ENCODE data around the gene IFI35. TPM values are rescaled to one million over a fixed set of nuclear protein-coding genes. Genes with fewer than 3 reads are reported as not detected.

The IFI35 gene
- total and polyA plus RNA-seq, 9 of the 15 experiments (the other 6 are each of a cell fraction or from before 2014, with no cell fraction given) = 4.4 to 13.1 (median 10.2) TPM

DNA sequence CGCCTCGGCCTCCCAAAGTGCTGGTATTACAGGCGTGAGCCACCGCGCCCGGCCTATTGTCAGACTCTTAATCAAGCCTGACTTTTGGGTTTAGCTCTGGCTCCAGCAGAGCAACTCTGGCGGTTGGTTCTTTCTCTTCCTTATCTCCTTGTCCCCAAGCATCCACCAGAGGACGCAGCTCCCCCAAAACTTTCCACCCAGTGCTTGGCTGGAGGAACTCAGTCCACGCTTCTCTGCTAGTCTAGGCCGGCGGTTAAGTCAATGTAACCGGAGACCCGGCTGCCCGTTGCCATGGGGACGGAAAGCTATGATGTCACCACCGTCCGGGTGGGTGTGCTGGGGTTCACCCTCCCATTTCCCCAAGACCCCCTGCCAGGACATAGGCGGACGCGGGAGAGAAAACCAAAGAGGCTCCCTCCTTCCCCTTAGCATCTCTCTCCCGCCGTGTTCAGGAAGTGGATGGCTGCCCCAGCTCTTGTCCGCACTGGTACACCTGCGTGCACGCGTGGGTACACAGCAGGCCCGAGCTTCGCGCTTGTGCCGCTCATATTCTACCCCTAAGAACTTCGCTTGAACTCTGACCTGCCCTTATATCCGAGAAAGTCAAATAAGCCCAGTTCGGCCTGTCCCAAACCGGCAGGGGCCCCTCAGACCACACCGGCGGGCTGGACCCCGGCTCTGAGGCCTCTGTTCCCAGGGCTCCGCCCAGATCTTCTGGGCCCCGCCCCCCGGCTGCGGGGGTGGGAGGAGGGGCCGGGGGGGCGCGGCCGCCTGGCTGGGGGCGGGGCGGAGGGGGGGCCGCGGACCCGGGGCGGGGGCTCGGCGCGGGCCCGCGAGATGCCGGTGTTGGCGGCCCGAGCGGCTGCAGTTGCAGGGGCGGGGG lies 18.1 kb downstream of the IFI35 start, which contains the start of gene RND2 (continued):
- 0 out of 2 replicates have a peak, but pooled peaks have one; percentile 24 for TF ChIP-seq JUNB (CRISPR knock-in tag; conservative IDR thresholded peaks at IDR 0.05)
- peak; percentile 78; the same call in 1 of the 2 replicates for TF ChIP-seq MTA3 (IDR thresholded peaks at IDR 0.05; ENCODE audit: borderline replicate concordance)
- peak; percentile 55 to 92; a peak in 2 of 4 replicates for TF ChIP-seq SIN3A (IDR thresholded peaks at IDR 0.05; ENCODE audit: borderline replicate concordance in 2 of 2, control insufficient read depth in 1 of 2, low read depth in 2 of 2, low read length in 2 of 2)
- no peak for TF ChIP-seq TGIF2 (CRISPR knock-in tag; IDR thresholded peaks at IDR 0.05)
- TF ChIP-seq SP1 (CRISPR knock-in tag; IDR thresholded peaks at IDR 0.05) = peak; percentile 53; the same call in 1 of the 2 replicates
- TF ChIP-seq HDAC1 (IDR thresholded peaks at IDR 0.05) = peak in 1 of 2 experiments; percentile 96; a peak in 2 of 4 replicates
- TF ChIP-seq POLR2H (tag; IDR thresholded peaks at IDR 0.05; ENCODE audit: low read depth) = no peak
- TF ChIP-seq, protein P1, sequence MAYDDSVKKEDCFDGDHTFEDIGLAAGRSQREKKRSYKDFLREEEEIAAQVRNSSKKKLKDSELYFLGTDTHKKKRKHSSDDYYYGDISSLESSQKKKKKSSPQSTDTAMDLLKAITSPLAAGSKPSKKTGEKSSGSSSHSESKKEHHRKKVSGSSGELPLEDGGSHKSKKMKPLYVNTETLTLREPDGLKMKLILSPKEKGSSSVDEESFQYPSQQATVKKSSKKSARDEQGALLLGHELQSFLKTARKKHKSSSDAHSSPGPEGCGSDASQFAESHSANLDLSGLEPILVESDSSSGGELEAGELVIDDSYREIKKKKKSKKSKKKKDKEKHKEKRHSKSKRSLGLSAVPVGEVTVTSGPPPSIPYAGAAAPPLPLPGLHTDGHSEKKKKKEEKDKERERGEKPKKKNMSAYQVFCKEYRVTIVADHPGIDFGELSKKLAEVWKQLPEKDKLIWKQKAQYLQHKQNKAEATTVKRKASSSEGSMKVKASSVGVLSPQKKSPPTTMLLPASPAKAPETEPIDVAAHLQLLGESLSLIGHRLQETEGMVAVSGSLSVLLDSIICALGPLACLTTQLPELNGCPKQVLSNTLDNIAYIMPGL (CRISPR knock-in tag; IDR thresholded peaks at IDR 0.05) = no peak
- TF ChIP-seq, protein P2, sequence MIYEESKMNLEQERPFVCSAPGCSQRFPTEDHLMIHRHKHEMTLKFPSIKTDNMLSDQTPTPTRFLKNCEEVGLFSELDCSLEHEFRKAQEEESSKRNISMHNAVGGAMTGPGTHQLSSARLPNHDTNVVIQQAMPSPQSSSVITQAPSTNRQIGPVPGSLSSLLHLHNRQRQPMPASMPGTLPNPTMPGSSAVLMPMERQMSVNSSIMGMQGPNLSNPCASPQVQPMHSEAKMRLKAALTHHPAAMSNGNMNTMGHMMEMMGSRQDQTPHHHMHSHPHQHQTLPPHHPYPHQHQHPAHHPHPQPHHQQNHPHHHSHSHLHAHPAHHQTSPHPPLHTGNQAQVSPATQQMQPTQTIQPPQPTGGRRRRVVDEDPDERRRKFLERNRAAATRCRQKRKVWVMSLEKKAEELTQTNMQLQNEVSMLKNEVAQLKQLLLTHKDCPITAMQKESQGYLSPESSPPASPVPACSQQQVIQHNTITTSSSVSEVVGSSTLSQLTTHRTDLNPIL (CRISPR knock-in tag; IDR thresholded peaks at IDR 0.05) = no peak
- TF ChIP-seq COPS2 (conservative IDR thresholded peaks at IDR 0.05) = no peak
- no peak for TF ChIP-seq RBM22 (IDR thresholded peaks at IDR 0.05; ENCODE audit: low read depth, low read length, poor library complexity, severe bottlenecking)
- no peak; the same call in 1 of the 2 replicates for TF ChIP-seq TEAD4 (IDR thresholded peaks at IDR 0.05; ENCODE audit: low read length)
- no peak for TF ChIP-seq TEAD4 (CRISPR knock-in tag; IDR thresholded peaks at IDR 0.05; ENCODE audit: borderline replicate concordance)
- TF ChIP-seq, protein P3, sequence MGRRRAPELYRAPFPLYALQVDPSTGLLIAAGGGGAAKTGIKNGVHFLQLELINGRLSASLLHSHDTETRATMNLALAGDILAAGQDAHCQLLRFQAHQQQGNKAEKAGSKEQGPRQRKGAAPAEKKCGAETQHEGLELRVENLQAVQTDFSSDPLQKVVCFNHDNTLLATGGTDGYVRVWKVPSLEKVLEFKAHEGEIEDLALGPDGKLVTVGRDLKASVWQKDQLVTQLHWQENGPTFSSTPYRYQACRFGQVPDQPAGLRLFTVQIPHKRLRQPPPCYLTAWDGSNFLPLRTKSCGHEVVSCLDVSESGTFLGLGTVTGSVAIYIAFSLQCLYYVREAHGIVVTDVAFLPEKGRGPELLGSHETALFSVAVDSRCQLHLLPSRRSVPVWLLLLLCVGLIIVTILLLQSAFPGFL (CRISPR knock-in tag; IDR thresholded peaks at IDR 0.05) = peak; percentile 98
- TF ChIP-seq LEF1 (IDR thresholded peaks at IDR 0.05) = 0 out of 2 replicates have a peak, but pooled peaks have one; percentile 33
- no peak for TF ChIP-seq CHCHD3 (CRISPR knock-in tag; IDR thresholded peaks at IDR 0.05)
